H9 (cell line): ENCODE results near the gene PKD2L2. TPM values are rescaled to one million over a fixed set of nuclear protein-coding genes. Genes with fewer than 3 reads are reported as not detected.

ENCODE experiments used
- DNase-seq: peaks from one replicate; pipeline ENCODE4 v3.0.0-alpha.2; 2017
- H2AFZ ChIP-seq: one replicate; pipeline ENCODE4 v1.6.1; 2013; ENCODE audit warnings: mild to moderate bottlenecking, low read length, control low read depth, moderate library complexity
- H2AK5ac ChIP-seq: 2 replicates; pipeline ENCODE4 v1.6.1; 2013; ENCODE audit warnings: low read length, control low read depth, mixed read lengths; ENCODE audit not compliant: insufficient read length
- H2BK120ac ChIP-seq: one replicate; pipeline ENCODE4 v1.6.1; 2013; ENCODE audit warnings: low read depth, mild to moderate bottlenecking, low read length, control low read depth, inconsistent platforms; ENCODE audit not compliant: poor library complexity, severe bottlenecking
- H2BK12ac ChIP-seq: 2 replicates; pipeline ENCODE4 v1.6.1; 2013; ENCODE audit warnings: low read length, control low read depth, mixed read lengths, low read depth; ENCODE audit not compliant: insufficient read length
- H2BK15ac ChIP-seq: 2 replicates; pipeline ENCODE4 v1.6.1; 2013; ENCODE audit warnings: low read depth, low read length, control low read depth
- H2BK20ac ChIP-seq: one replicate; pipeline ENCODE4 v1.6.1; 2013; ENCODE audit warnings: low read depth, mild to moderate bottlenecking, low read length, control low read depth, inconsistent platforms; ENCODE audit not compliant: poor library complexity, severe bottlenecking
- H2BK5ac ChIP-seq: 2 replicates; pipeline ENCODE4 v1.6.1; 2013; ENCODE audit warnings: low read length, control low read depth, mixed read lengths; ENCODE audit not compliant: insufficient read length
- H3K14ac ChIP-seq: 2 replicates; pipeline ENCODE4 v1.6.1; 2013; ENCODE audit warnings: low read length, control low read depth; ENCODE audit not compliant: insufficient read depth
- H3K18ac ChIP-seq: 2 replicates; pipeline ENCODE4 v1.6.1; 2013; ENCODE audit warnings: low read depth, mild to moderate bottlenecking, mixed read lengths, low read length, control low read depth; ENCODE audit not compliant: insufficient read length
- H3K23ac ChIP-seq: 2 replicates; pipeline ENCODE4 v1.6.1; 2013; ENCODE audit warnings: low read length, control low read depth, mixed read lengths, low read depth; ENCODE audit not compliant: insufficient read length
- H3K23me2 ChIP-seq: 2 replicates; pipeline ENCODE4 v1.6.1; 2013; ENCODE audit warnings: low read depth, mild to moderate bottlenecking, mixed read lengths, low read length, control low read depth; ENCODE audit not compliant: insufficient read length, poor library complexity, severe bottlenecking
- H3K27ac ChIP-seq: 2 replicates; pipeline ENCODE4 v1.5.1; 2013; ENCODE audit warnings: low read length, control low read depth, mixed read lengths, low read depth; ENCODE audit not compliant: insufficient read length
- H3K27me3 ChIP-seq: 2 replicates; pipeline ENCODE4 v1.6.1; 2013; ENCODE audit warnings: low read length, control low read depth, inconsistent platforms; ENCODE audit not compliant: insufficient read depth
- H3K4ac ChIP-seq: 2 replicates; pipeline ENCODE4 v1.6.1; 2013; ENCODE audit warnings: low read depth, mild to moderate bottlenecking, control low read depth, inconsistent platforms, low read length, moderate library complexity
- H3K4me1 ChIP-seq: 2 replicates; pipeline ENCODE4 v1.6.1; 2013; ENCODE audit warnings: low read length, control low read depth, inconsistent platforms; ENCODE audit not compliant: insufficient read depth
- H3K4me2 ChIP-seq: 2 replicates; pipeline ENCODE4 v1.6.1; 2013; ENCODE audit warnings: low read length, control low read depth, mixed read lengths; ENCODE audit not compliant: insufficient read length, insufficient read depth
- H3K56ac ChIP-seq: 2 replicates; pipeline ENCODE4 v1.6.1; 2013; ENCODE audit warnings: low read depth, mild to moderate bottlenecking, mixed read lengths, low read length, control low read depth; ENCODE audit not compliant: insufficient read length
- H3K79me1 ChIP-seq: 2 replicates; pipeline ENCODE4 v1.6.1; 2013; ENCODE audit warnings: low read depth, mild to moderate bottlenecking, moderate library complexity, low read length, control low read depth, inconsistent platforms; ENCODE audit not compliant: insufficient read depth, poor library complexity, severe bottlenecking
- H3K79me2 ChIP-seq: 2 replicates; pipeline ENCODE4 v1.6.1; 2013; ENCODE audit warnings: low read length, control low read depth, inconsistent platforms; ENCODE audit not compliant: insufficient read depth
- H3K9ac ChIP-seq: 2 replicates; pipeline ENCODE4 v1.6.1; 2013; ENCODE audit warnings: low read length, control low read depth, mixed read lengths; ENCODE audit not compliant: insufficient read length; ENCODE audit errors: extremely low read depth
- H3K9me3 ChIP-seq: one replicate; pipeline ENCODE4 v1.6.1; 2013; ENCODE audit warnings: low read depth, low read length, inconsistent platforms; ENCODE audit not compliant: control insufficient read depth
- H3T11ph ChIP-seq: one replicate; pipeline ENCODE4 v1.6.1; 2013; ENCODE audit warnings: mild to moderate bottlenecking, low read length, control low read depth, inconsistent platforms
- H4K20me1 ChIP-seq: one replicate; pipeline ENCODE4 v1.6.1; 2013; ENCODE audit not compliant: control insufficient read depth, insufficient read length, insufficient read depth
- H4K5ac ChIP-seq: 2 replicates; pipeline ENCODE4 v1.6.1; 2013; ENCODE audit warnings: low read depth, mild to moderate bottlenecking, mixed read lengths, low read length, control low read depth; ENCODE audit not compliant: insufficient read length
- H4K8ac ChIP-seq: replicated peaks from 2 replicates; pipeline ENCODE4 v1.6.1; 2013; ENCODE audit warnings: low read length, control low read depth, mixed read lengths, low read depth; ENCODE audit not compliant: insufficient read length
- H4K91ac ChIP-seq: 2 replicates; pipeline ENCODE4 v1.6.1; 2013; ENCODE audit warnings: low read depth, mild to moderate bottlenecking, moderate library complexity, mixed read lengths, low read length, control low read depth; ENCODE audit not compliant: insufficient read length
- H3K27ac Mint-ChIP-seq, 3 experiments: 2 replicates in 2 of 3; 3 replicates in 1 of 3; pipeline ENCODE4 v1.8.0; 2020 to 2021; ENCODE audit warnings: mixed read lengths in 3 of 3, mild to moderate bottlenecking in 1 of 3, moderate library complexity in 1 of 3
- H3K27me3 Mint-ChIP-seq: 2 replicates; pipeline ENCODE4 v1.8.0; 2021; ENCODE audit warnings: low read depth, mild to moderate bottlenecking, moderate library complexity, mixed read lengths
- H3K36me3 Mint-ChIP-seq, 3 experiments: 2 replicates in 2 of 3; 3 replicates in 1 of 3; pipeline ENCODE4 v1.8.0; 2020 to 2021; ENCODE audit warnings: low read depth in 3 of 3, mixed read lengths in 3 of 3; ENCODE audit not compliant: insufficient read depth in 1 of 3
- H3K4me1 Mint-ChIP-seq, 2 experiments: 2 replicates each; pipeline ENCODE4 v1.8.0; 2020; ENCODE audit warnings: mixed read lengths in 2 of 2
- H3K4me3 Mint-ChIP-seq, 2 experiments: 2 replicates in 1 of 2; 3 replicates in 1 of 2; pipeline ENCODE4 v1.8.0; 2020 to 2021; ENCODE audit warnings: mild to moderate bottlenecking in 2 of 2, mixed read lengths in 2 of 2, moderate library complexity in 1 of 2
- H3K9me3 Mint-ChIP-seq, 2 experiments: 2 replicates in 1 of 2; 3 replicates in 1 of 2; pipeline ENCODE4 v1.8.0; 2020; ENCODE audit warnings: mild to moderate bottlenecking in 2 of 2, mixed read lengths in 2 of 2, moderate library complexity in 1 of 2
- CTCF ChIP-seq: fragments of 200-600 bp; sonication (generic); conservative IDR thresholded peaks from 3 replicates; pipeline ENCODE4 v1.8.0; 2021; ENCODE audit warnings: antibody characterized with exemption, mild to moderate bottlenecking
- WGBS: extraction: QIAGEN DNeasy Blood & Tissue Kit; methylation state at CpG from one replicate; pipeline ENCODE4 v1.1.7; 2013; ENCODE audit warnings: missing lambda C conversion rate, low lambda C conversion rate, mixed read lengths; ENCODE audit not compliant: insufficient read length; ENCODE audit errors: extremely low coverage; 5-methylcytosine and 5-hydroxymethylcytosine counted together
- total RNA-seq: library from RNA; stranded (reverse); gene quantifications from 2 replicates; pipeline ENCODE4 v1.2.1, GENCODE V29; 2021

The PKD2L2 gene
- total RNA-seq, 1 experiment from 2014 or later, result not detected

GRCh38 chr5:137945825-137946224 is 56.6 kb downstream of the PKD2L2 start:
- Mint-ChIP-seq H3K27ac (no peak overlapping the region), H3K4me3 (no peak overlapping the region), H3K36me3 (peaks cover 56 to 92% (median 87%) of the 10 kb centered on the region in 3 experiments; a peak in 6 of 7 replicates), H3K27me3 (no peaks in the 10 kb centered on the region), H3K9me3 (no peaks in the 10 kb centered on the region), H3K4me1 (no peaks in the 10 kb centered on the region)
- Histone ChIP-seq H3K27me3 (no peaks in the 10 kb centered on the region), H4K20me1 (no peaks in the 10 kb centered on the region), H2AK5ac (no peak overlapping the region), H3K18ac (no peak overlapping the region), H3K79me2 (no peaks in the 10 kb centered on the region), H3K27ac (no peak overlapping the region), H4K91ac (no peak overlapping the region), H2BK15ac (no peak overlapping the region), H4K8ac (no peak overlapping the region), H3K4me2 (no peak overlapping the region), H3K14ac (no peak overlapping the region), H2BK12ac (no peak overlapping the region), H3K23ac (no peak overlapping the region), H2BK120ac (no peak overlapping the region), H3K4ac (no peak overlapping the region), H3K9me3 (no peaks in the 10 kb centered on the region), H2BK20ac (no peak overlapping the region), H4K5ac (no peak overlapping the region), H3K79me1 (no peaks in the 10 kb centered on the region), H3K9ac (no peak overlapping the region), H3K56ac (no peak overlapping the region), H3K4me1 (no peaks in the 10 kb centered on the region), H2BK5ac (no peak overlapping the region), H3T11ph (no peak overlapping the region), H2AFZ (no peak overlapping the region), H3K23me2 (no peaks in the 10 kb centered on the region)
- no peak for TF ChIP-seq CTCF
- no peak for DNase-seq
- WGBS, result no CpG with 5 or more reads among the region's 1 CpG
